ENCODE data around the gene SLC9A8. TPM values are rescaled to one million over a fixed set of nuclear protein-coding genes. Genes with fewer than 3 reads are reported as not detected.
A peak's percentile ranks its signal among the peaks of the same experiment; 100 is the strongest.

Gene SLC9A8
- total and polyA plus RNA-seq, 4 experiments from 2014 or later = 3.4 to 25.6 (median 16.9) TPM

DNA sequence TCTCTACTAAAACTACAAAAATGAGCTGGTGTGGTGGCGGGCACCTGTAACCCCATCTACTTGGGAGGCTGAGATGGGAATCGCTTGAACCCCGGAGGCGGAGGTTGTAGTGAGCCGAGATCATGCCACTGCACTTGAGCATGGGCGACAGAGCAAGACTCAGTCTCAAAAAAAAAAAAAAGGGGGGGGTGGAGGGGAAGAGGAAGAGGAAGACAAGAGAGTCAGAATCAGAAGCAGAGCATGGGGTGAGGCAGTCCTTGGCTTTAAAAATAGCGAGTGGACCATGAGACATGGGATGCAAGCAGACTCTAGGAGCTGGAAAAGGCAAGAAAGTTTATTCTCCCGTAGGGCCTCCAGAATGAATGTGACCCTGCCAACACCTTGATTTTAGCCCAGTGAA lies 3.9 kb upstream of the SLC9A8 start:
- peaks cover 17 to 39% (median 26%) of the 10 kb centered on the region in 4 donors for H3K4me1 Mint-ChIP-seq
- Histone ChIP-seq H3K27ac (ENCODE audit: low read depth, low read length) (no peak overlapping the region), H3K9me3 (ENCODE audit: control insufficient read depth in 1 of 2, low read length in 2 of 2) (no peaks in the 10 kb centered on the region), H3K27me3 (ENCODE audit: insufficient read depth, low read length) (no peaks in the 10 kb centered on the region), H3K4me1 (ENCODE audit: insufficient read depth, low read length) (peaks cover 20% of the 10 kb centered on the region), H3K4me3 (ENCODE audit: low read length in 2 of 2) (no peak overlapping the region), H3K36me3 (ENCODE audit: insufficient read depth, low read length) (no peaks in the 10 kb centered on the region)
- ChIA-PET CTCF (ENCODE audit: partially characterized antibody) (no interaction called here), POLR2A (ENCODE audit: partially characterized antibody) (no interaction called here)
- H3K9me3 Mint-ChIP-seq = no peaks in the 10 kb centered on the region
- no peaks in the 10 kb centered on the region for H3K27me3 Mint-ChIP-seq
- no peak for DNase-seq
- H3K36me3 Mint-ChIP-seq = peaks cover 0 to 13% of the 10 kb centered on the region in 2 donors
- no peak overlapping the region for H3K4me3 Mint-ChIP-seq
- intact Hi-C loops (cut with micrococcal nuclease) = no loop called here
- H3K27ac Mint-ChIP-seq = peak overlapping the region in 1 of 7 donors; percentile 35

DNA sequence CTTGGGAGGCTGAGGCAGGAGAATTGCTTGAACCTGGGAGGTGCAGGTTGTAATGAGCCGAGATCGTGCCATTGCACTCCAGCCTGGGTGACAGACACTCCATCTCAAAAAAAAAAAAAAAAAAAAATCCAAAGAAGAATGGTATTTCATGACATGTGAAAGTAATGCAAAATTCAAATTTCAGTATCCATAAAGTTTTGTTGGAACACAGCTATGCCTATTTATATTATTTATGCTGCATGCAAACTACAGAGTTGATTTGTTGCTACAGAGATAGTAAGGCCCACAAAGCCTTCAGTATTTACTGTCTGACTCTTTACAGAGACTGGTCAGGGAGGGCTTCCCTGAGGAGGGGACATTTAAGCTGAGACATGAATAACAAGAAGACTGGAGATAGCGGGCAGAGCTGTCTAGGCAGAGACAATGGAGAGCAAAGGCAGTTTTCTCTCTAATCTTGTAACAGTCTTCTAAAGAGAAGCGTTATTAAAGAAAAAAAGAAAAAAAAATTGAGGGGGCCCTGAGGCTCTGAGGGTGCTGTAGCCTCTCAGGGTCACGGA lies 2.7 kb upstream of the SLC9A8 start:
- intact Hi-C loops (cut with micrococcal nuclease) = no loop called here
- no peak for DNase-seq
- Histone ChIP-seq H3K9me3 (ENCODE audit: control insufficient read depth in 1 of 2, low read length in 2 of 2) (no peaks in the 10 kb centered on the region), H3K4me3 (ENCODE audit: low read length in 2 of 2) (no peak overlapping the region), H3K4me1 (ENCODE audit: insufficient read depth, low read length) (peaks cover 28% of the 10 kb centered on the region), H3K27ac (ENCODE audit: low read depth, low read length) (no peak overlapping the region), H3K36me3 (ENCODE audit: insufficient read depth, low read length) (no peaks in the 10 kb centered on the region), H3K27me3 (ENCODE audit: insufficient read depth, low read length) (no peaks in the 10 kb centered on the region)
- Mint-ChIP-seq H3K36me3 (peaks cover 0 to 20% of the 10 kb centered on the region in 2 donors), H3K4me1 (peaks cover 24 to 45% (median 33%) of the 10 kb centered on the region in 4 donors), H3K27me3 (no peaks in the 10 kb centered on the region), H3K27ac (peak overlapping the region in 6 of 7 donors; percentile 36 to 98 (median 72)), H3K9me3 (no peaks in the 10 kb centered on the region), H3K4me3 (no peak overlapping the region)
- ChIA-PET CTCF (ENCODE audit: partially characterized antibody) (interaction anchor here (0.6 kb wide), 1 partner anchor 38 kb away, joined by 3 read pairs; no protein-coding TSS in a partner anchor), POLR2A (ENCODE audit: partially characterized antibody) (no interaction called here)

DNA sequence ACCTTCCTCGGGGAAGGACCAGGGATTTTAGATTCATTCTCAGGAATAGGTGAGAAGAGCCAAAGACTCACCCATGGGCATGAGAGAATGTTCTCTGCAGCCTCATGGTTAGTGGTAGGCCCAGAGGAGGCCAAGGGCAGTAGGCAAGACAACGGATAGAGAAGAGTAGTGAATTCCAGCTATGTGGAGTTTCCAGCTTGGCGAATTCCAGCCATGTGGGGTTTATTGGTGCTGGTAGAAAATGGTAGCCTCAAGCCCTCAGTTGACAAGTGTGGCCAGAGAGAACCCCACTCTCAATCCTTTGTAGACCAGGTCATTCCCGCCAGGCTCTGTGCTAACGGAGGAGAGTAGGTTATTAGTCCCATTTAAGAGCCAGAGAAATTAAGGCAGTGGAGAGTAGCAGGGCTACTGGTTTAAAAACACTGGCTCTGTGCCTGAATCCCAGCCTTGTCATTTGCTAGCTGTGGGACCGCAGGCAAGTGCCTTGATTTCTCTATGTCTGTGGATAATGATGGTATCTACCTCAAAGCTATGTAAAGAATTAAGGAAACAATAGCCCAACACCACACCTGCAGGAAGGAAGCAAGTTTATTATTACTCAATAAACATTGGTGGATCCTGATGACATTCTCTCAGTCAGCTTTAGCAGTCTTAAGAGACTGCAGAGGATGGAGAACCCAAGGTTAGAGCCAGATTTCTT lies 2.0 kb upstream of the SLC9A8 start:
- no peaks in the 10 kb centered on the region for H3K27me3 Mint-ChIP-seq
- peaks cover 6 to 28% of the 10 kb centered on the region in 2 donors for H3K36me3 Mint-ChIP-seq
- Histone ChIP-seq H3K4me3 (ENCODE audit: low read length in 2 of 2) (no peak overlapping the region), H3K4me1 (ENCODE audit: insufficient read depth, low read length) (peaks cover 23% of the 10 kb centered on the region), H3K36me3 (ENCODE audit: insufficient read depth, low read length) (no peaks in the 10 kb centered on the region), H3K9me3 (ENCODE audit: control insufficient read depth in 1 of 2, low read length in 2 of 2) (no peaks in the 10 kb centered on the region), H3K27ac (ENCODE audit: low read depth, low read length) (peak overlapping the region; percentile 93), H3K27me3 (ENCODE audit: insufficient read depth, low read length) (no peaks in the 10 kb centered on the region)
- H3K9me3 Mint-ChIP-seq = no peaks in the 10 kb centered on the region
- ChIA-PET POLR2A (ENCODE audit: partially characterized antibody) (interaction anchor here (0.6 to 0.7 kb wide), 2 partner anchors 14 to 33 kb away, joined by 3 to 4 read pairs; no protein-coding TSS in a partner anchor), CTCF (ENCODE audit: partially characterized antibody) (interaction anchor here (0.6 kb wide), 1 partner anchor 37 kb away, joined by 3 read pairs; no protein-coding TSS in a partner anchor)
- H3K4me3 Mint-ChIP-seq = peak overlapping the region in 5 of 8 donors; percentile 6 to 98 (median 70)
- H3K27ac Mint-ChIP-seq = peak overlapping the region; percentile 91 to 98 (median 95)
- peaks cover 21 to 45% (median 32%) of the 10 kb centered on the region in 4 donors for H3K4me1 Mint-ChIP-seq
- intact Hi-C loops (cut with micrococcal nuclease) = no loop called here
- no peak for DNase-seq

DNA sequence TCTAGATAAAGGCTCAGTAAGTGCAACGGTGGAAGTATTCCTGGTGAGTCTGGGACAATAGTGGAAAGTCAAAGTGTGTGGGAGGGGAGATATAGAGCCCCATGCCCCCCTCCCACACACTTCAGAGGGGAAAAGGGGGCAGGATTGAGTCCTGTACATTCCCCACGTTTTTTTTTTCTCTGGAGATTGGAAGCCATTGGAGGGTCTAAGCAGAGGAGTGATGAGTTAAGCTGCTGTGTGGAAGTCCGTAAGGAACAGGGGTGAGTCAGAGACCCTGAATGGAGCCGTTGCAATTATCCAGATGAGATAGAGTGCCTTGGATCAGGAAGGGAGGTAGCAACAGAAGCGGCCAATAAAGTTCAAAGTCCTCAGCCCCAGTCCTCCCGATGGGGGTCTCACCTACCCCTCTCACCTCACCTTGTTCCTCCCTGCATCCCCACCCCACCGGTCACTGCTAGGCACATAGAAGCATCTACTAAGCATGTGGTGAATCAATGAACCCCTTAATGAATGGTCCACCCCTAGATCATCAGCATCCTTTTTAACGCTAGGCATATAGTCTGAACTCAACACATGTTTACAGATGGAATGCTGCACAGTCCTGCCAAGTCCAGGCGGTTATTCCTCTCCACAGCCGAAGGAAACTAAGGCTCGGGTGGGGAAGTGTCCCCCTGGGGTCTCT lies 662 bp upstream of the SLC9A8 start:
- H3K9me3 ChIP-seq (ENCODE audit: control insufficient read depth in 1 of 2, low read length in 2 of 2) = no peaks in the 10 kb centered on the region
- H3K4me1 ChIP-seq (ENCODE audit: insufficient read depth, low read length) = peaks cover 23% of the 10 kb centered on the region
- CTCF ChIA-PET (ENCODE audit: partially characterized antibody) = interaction anchor here (1.0 kb wide), 1 partner anchor 200 kb away, joined by 4 read pairs; no protein-coding TSS in a partner anchor
- H3K27me3 ChIP-seq (ENCODE audit: insufficient read depth, low read length) = no peaks in the 10 kb centered on the region
- intact Hi-C loops (cut with micrococcal nuclease) = loop anchor here (1.0 to 2.0 kb wide), 3 partner anchors 97 to 125 kb away; partner anchors contain the start of genes RNF114 and SPATA2
- H3K27ac ChIP-seq (ENCODE audit: low read depth, low read length) = peak overlapping the region; percentile 93
- Mint-ChIP-seq H3K4me3 (peak overlapping the region; percentile 90 to 98 (median 92)), H3K27me3 (no peaks in the 10 kb centered on the region), H3K27ac (peak overlapping the region; percentile 91 to 98 (median 96)), H3K4me1 (peaks cover 22 to 49% (median 32%) of the 10 kb centered on the region in 4 donors), H3K9me3 (no peaks in the 10 kb centered on the region), H3K36me3 (peaks cover 12 to 36% of the 10 kb centered on the region in 2 donors)
- POLR2A ChIA-PET (ENCODE audit: partially characterized antibody) = interaction anchor here (1.0 to 2.7 kb wide), 11 partner anchors 10 to 1119 kb away, joined by 3 to 27 read pairs (median 5); partner anchors contain the start of genes ADNP, B4GALT5 and RNF114
- peak overlapping the region; percentile 62 to 66 for H3K4me3 ChIP-seq (ENCODE audit: low read length in 2 of 2)
- DNase-seq = no peak
- peaks cover 3% of the 10 kb centered on the region for H3K36me3 ChIP-seq (ENCODE audit: insufficient read depth, low read length)

DNA sequence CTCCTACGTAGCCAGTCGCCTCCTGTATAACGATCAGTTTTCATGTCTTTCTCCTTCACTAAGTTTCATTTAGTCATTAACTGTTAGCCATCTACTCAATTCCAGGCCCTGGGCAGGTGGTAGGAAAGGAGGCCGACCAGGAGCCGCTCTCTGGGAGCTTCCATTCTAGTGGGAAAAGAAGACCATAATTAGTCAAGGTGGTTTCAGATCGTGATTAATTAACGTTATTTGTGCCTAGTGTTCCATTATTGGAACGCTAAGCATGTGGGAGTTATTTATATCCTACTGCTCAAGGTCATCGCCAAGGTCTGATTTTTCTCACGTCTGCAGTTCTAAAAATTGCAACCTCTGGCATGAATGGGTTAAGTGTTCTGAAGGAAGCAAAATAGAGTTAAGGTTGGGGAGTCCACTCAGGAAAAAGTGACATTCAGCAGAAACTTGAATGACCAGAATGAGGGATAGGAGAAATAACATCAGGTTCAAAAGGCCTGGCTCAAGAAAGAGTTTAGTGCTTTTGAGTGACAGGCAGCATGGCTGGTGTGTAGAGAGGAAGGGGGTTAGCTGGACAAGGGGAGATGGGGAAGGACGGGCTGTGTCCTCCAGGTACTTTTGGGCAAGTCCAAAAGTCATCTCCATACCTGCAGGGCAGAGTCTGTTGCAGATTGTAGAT lies 812 bp downstream of the SLC9A8 start:
- Histone ChIP-seq H3K27me3 (ENCODE audit: insufficient read depth, low read length) (no peaks in the 10 kb centered on the region), H3K27ac (ENCODE audit: low read depth, low read length) (peak overlapping the region; percentile 93), H3K9me3 (ENCODE audit: control insufficient read depth in 1 of 2, low read length in 2 of 2) (no peaks in the 10 kb centered on the region), H3K4me1 (ENCODE audit: insufficient read depth, low read length) (peaks cover 26% of the 10 kb centered on the region), H3K36me3 (ENCODE audit: insufficient read depth, low read length) (peaks cover 3% of the 10 kb centered on the region), H3K4me3 (ENCODE audit: low read length in 2 of 2) (peak overlapping the region; percentile 62 to 66)
- DNase-seq = no peak
- ChIA-PET POLR2A (ENCODE audit: partially characterized antibody) (interaction anchor here (0.6 to 2.7 kb wide), 17 partner anchors 9 to 1118 kb away, joined by 3 to 27 read pairs (median 3); partner anchors contain the start of genes ADNP and RNF114), CTCF (ENCODE audit: partially characterized antibody) (interaction anchor here (0.6 to 1.8 kb wide), 5 partner anchors 9 to 205 kb away, joined by 3 to 5 read pairs (median 4); no protein-coding TSS in a partner anchor)
- Mint-ChIP-seq H3K27ac (peak overlapping the region; percentile 98 to 99 (median 99)), H3K4me3 (peak overlapping the region; percentile 92 to 98 (median 96)), H3K9me3 (no peaks in the 10 kb centered on the region), H3K36me3 (peaks cover 12 to 47% of the 10 kb centered on the region in 2 donors), H3K27me3 (no peaks in the 10 kb centered on the region), H3K4me1 (peaks cover 25 to 56% (median 34%) of the 10 kb centered on the region in 4 donors)
- intact Hi-C loops (cut with micrococcal nuclease) = loop anchor here (2.0 kb wide), 2 partner anchors 99 to 123 kb away; partner anchors contain the start of gene RNF114

DNA sequence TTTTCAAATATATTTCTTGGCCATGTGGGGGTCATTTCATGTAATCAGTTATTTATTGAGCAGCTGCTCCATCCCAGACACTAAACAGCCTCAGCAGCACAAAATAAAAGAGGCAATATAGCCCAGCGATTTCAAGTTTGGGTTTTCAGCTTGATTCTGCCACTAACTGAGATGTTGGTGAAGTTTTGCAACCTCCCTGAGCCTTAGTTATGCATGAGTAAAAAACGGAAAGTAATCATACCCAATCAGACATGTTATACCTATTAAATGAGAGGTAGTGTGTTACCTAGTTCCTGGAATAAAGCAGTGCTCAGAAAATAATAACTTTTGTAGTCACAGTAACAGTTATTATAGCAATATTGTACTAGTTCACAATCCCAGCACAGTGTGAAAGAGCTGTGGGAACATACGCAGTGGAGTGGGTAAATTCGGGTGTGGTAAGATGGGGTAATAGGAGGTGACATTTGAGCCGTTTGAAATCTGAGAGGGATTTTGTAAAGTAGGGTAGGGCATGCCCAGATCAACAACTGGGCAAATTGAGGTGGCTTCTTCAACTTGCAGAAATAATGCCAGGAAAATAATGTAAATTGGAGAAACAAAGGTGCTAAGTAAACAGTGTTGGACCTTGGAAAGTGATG lies 1.5 kb downstream of the SLC9A8 start:
- Mint-ChIP-seq H3K4me3 (peak overlapping the region; percentile 92 to 98 (median 96)), H3K36me3 (peaks cover 17 to 54% of the 10 kb centered on the region in 2 donors), H3K9me3 (no peaks in the 10 kb centered on the region), H3K27ac (peak overlapping the region; percentile 84 to 99 (median 99)), H3K27me3 (no peaks in the 10 kb centered on the region), H3K4me1 (peaks cover 25 to 56% (median 37%) of the 10 kb centered on the region in 4 donors)
- Histone ChIP-seq H3K27ac (ENCODE audit: low read depth, low read length) (peak overlapping the region; percentile 93), H3K4me3 (ENCODE audit: low read length in 2 of 2) (no peak overlapping the region), H3K27me3 (ENCODE audit: insufficient read depth, low read length) (no peaks in the 10 kb centered on the region), H3K9me3 (ENCODE audit: control insufficient read depth in 1 of 2, low read length in 2 of 2) (no peaks in the 10 kb centered on the region), H3K4me1 (ENCODE audit: insufficient read depth, low read length) (peaks cover 26% of the 10 kb centered on the region), H3K36me3 (ENCODE audit: insufficient read depth, low read length) (peaks cover 3% of the 10 kb centered on the region)
- intact Hi-C loops (cut with micrococcal nuclease) = no loop called here
- ChIA-PET POLR2A (ENCODE audit: partially characterized antibody) (interaction anchor here (2.1 to 2.7 kb wide), 2 partner anchors 10 to 123 kb away, joined by 13 to 27 read pairs; partner anchors contain the start of gene RNF114), CTCF (ENCODE audit: partially characterized antibody) (interaction anchor here (1.0 to 1.8 kb wide), 3 partner anchors 8 to 206 kb away, joined by 4 to 5 read pairs (median 4); no protein-coding TSS in a partner anchor)
- no peak for DNase-seq
